ENCODE results near the gene TMEM95. TPM values are rescaled to one million over a fixed set of nuclear protein-coding genes. Genes with fewer than 3 reads are reported as not detected.

Gene TMEM95
- total RNA-seq, 1 donor from 2014 or later = not detected

DNA sequence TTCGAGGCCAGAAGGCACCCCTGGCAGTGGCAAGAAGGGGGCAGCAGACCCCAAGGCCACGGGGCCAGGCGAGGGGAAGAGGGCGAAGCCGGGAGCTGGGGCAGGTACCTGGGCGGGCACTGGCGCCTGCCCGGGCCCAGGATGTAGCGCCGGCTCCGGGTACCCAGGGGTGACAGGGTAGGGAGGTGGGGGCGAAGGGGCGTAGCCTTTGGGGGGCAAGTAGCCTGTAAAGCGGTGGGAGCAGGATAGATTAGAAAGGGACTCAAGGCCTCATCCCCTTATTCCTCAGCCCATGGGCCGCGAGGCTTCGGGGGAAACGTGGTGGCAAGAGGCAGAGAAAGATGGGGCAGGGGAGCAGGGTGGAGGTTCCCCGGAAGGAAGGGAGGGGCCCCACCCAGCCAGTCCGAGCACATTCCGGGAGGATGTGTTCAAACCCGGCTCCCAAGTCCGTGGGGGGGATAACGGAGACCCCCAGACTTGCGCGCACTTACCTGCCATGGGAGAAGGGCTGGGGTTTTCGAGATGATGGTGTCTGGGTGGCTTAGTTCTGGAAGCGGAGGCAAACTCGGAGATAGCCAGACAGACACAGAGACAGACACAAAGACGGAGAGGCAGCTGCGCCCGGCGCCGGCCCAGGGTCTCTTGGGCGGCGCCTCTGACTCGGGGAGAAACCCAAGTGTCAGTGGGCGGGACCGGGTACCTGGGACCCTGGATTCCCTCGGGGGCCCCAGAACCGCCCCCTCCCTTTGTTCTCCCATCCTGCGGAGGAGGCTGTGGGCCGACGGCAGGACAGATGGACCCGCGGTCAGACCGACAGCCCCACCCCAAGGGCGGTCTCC is 38.9 kb downstream of the TMEM95 start:
- H3K4me3 Mint-ChIP-seq (ENCODE audit: low read depth) = peak overlapping the region; percentile 94
- peak; percentile 28 for DNase-seq (ENCODE audit: low spot score)
- intact Hi-C loops (cut with micrococcal nuclease) = loop anchor here (1.0 to 5.0 kb wide), 2 partner anchors 10 to 42 kb away; partner anchors contain the start of genes KCTD11 and TMEM256
- peaks cover 15% of the 10 kb centered on the region for H3K4me1 Mint-ChIP-seq (ENCODE audit: low read depth)
- H3K9me3 Mint-ChIP-seq = no peaks in the 10 kb centered on the region
- peaks cover 25% of the 10 kb centered on the region for H3K36me3 Mint-ChIP-seq (ENCODE audit: low read depth)
- no peaks in the 10 kb centered on the region for H3K27me3 Mint-ChIP-seq (ENCODE audit: low read depth)
- H3K27ac Mint-ChIP-seq = peak overlapping the region; percentile 83

GRCh38 chr17:7394452-7395191 is 39.7 kb downstream of the TMEM95 start, which contains the start of gene PLSCR3:
Gene PLSCR3, minus strand, starts transcription at chr17:7394525. Its CDS starts 415 bp downstream, at chr17:7394110.
- Mint-ChIP-seq H3K4me1 (ENCODE audit: low read depth) (peaks cover 15% of the 10 kb centered on the region), H3K36me3 (ENCODE audit: low read depth) (peaks cover 25% of the 10 kb centered on the region), H3K4me3 (ENCODE audit: low read depth) (peak within 1 kb of the TSS; percentile 94), H3K27ac (peak within 1 kb of the TSS; percentile 91), H3K9me3 (no peaks in the 10 kb centered on the region), H3K27me3 (ENCODE audit: low read depth) (no peaks in the 10 kb centered on the region)
- intact Hi-C loops (cut with micrococcal nuclease) = loop anchor here (1.0 to 5.0 kb wide), 2 partner anchors 10 to 42 kb away; partner anchors contain the start of genes KCTD11 and TMEM256
- peak; percentile 80 for DNase-seq (ENCODE audit: low spot score)

GRCh38 chr17:7396147-7396546 is 41.2 kb downstream of the TMEM95 start:
- no peak for DNase-seq (ENCODE audit: low spot score)
- intact Hi-C loops (cut with micrococcal nuclease) = no loop called here
- no peaks in the 10 kb centered on the region for H3K27me3 Mint-ChIP-seq (ENCODE audit: low read depth)
- peak overlapping the region; percentile 3 for H3K4me3 Mint-ChIP-seq (ENCODE audit: low read depth)
- peaks cover 15% of the 10 kb centered on the region for H3K4me1 Mint-ChIP-seq (ENCODE audit: low read depth)
- no peak overlapping the region for H3K27ac Mint-ChIP-seq
- peaks cover 16% of the 10 kb centered on the region for H3K36me3 Mint-ChIP-seq (ENCODE audit: low read depth)
- H3K9me3 Mint-ChIP-seq = no peaks in the 10 kb centered on the region

DNA sequence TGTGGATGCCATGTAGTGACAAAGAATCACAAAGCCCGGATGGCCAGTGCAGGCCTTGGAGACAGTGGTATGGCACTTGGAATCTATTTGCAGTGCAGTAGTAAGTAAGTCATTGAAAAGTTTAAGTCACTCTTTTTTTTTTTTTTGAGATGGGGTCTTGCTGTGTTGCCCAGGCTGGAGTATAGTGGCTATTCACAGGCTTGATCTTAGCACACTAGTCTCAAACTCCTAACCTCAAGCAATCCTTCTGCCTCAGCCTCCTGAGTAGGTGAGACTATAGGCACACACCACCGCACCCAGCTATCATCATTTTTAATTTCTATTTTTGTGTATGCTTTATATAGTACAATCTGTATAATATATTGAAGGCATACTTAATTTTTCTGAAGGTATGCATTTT is 43.7 kb downstream of the TMEM95 start:
- H3K27me3 Mint-ChIP-seq (ENCODE audit: low read depth) = no peaks in the 10 kb centered on the region

DNA sequence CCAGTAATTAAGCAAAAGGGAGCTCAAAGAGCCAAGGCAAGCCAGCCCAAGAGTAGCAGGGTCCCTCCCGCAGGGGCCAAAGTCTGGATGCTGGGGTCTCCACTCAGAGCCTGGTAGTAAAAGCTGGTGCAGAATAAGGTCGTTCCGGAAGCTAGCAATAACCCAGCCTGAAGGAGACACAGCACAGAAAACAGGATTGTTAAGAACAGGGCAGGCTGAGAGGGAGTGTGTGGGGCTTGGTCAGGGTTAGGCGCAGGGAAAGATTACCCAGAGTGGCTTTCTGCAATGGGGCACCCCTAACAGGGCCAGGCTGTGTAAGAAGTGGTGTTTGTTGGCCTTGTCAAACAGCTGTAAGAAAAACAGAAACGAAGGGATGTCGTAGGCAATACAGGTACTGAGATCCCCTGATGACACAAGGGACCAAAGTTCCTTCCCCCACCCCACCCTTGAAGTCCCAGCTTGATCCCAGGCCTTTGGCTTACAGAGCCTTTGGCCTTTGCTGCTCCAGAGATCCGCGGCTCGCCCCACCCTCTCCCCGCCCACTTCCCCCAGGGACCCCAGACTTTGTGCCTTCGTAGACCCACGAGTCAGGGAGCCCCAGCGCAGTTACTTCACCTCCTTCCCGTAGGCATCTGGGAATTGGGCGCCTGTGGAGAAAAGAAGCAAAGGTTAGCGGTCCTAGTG is 48.2 kb downstream of the TMEM95 start:
- Mint-ChIP-seq H3K4me3 (ENCODE audit: low read depth) (peak overlapping the region; percentile 87), H3K27ac (peak overlapping the region; percentile 92), H3K9me3 (no peaks in the 10 kb centered on the region), H3K27me3 (ENCODE audit: low read depth) (peaks cover 11% of the 10 kb centered on the region), H3K4me1 (ENCODE audit: low read depth) (peaks cover 11% of the 10 kb centered on the region), H3K36me3 (ENCODE audit: low read depth) (peaks cover 4% of the 10 kb centered on the region)
- DNase-seq (ENCODE audit: low spot score) = no peak
- intact Hi-C loops (cut with micrococcal nuclease) = loop anchor here (5.0 kb wide), 1 partner anchor 169 kb away; no protein-coding TSS in a partner anchor

More for the DNA sequence above, 43.7 kb downstream of the TMEM95 start:
- intact Hi-C loops (cut with micrococcal nuclease) = no loop called here
- no peak overlapping the region for H3K4me3 Mint-ChIP-seq (ENCODE audit: low read depth)
- H3K4me1 Mint-ChIP-seq (ENCODE audit: low read depth) = peaks cover 12% of the 10 kb centered on the region
- H3K9me3 Mint-ChIP-seq = no peaks in the 10 kb centered on the region
- DNase-seq (ENCODE audit: low spot score) = no peak
- no peak overlapping the region for H3K27ac Mint-ChIP-seq
- H3K36me3 Mint-ChIP-seq (ENCODE audit: low read depth) = peaks cover 4% of the 10 kb centered on the region

GRCh38 chr17:7403727-7403976 is 48.7 kb downstream of the TMEM95 start:
- Mint-ChIP-seq H3K4me3 (ENCODE audit: low read depth) (peak overlapping the region; percentile 87), H3K27me3 (ENCODE audit: low read depth) (peaks cover 11% of the 10 kb centered on the region), H3K36me3 (ENCODE audit: low read depth) (peaks cover 4% of the 10 kb centered on the region), H3K9me3 (no peaks in the 10 kb centered on the region), H3K27ac (peak overlapping the region; percentile 92), H3K4me1 (ENCODE audit: low read depth) (peaks cover 11% of the 10 kb centered on the region)
- DNase-seq (ENCODE audit: low spot score) = no peak
- intact Hi-C loops (cut with micrococcal nuclease) = loop anchor here (5.0 kb wide), 1 partner anchor 169 kb away; no protein-coding TSS in a partner anchor

DNA sequence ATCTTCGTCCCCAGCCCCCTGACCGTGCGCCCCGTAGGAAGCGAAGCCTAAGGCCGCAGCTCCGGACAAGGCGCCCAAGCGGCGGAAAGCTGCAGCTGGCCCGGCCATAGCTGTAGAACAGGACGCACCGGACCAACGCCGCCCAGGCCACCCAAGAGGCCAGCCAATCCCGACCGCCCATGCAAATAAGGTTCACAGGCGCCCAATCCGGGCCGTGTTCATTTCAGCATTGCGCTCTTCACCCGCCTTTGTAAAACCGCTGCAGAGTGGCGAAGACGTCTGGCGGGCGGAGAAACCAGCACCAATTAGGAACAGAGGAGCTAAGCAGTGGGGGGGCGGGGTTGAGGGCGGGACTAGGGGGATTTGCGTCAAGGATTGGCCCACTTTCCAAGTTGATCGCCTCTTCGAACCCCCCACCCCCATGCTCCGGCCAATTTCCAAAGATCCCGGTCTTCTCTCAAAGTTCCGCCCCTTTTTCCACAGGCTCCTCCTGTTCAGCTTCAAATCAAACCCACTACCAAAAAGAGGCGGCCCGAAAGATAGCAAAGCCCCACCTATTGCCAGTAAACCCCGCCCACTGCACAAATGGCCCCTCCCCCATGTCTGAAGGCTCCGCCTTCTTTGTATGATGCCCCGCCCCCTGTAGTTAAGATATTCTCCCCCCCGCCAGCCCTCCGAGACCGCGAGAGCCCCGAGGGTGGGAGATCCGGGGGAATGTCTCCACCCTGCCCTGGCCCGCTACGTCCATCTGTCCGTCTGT is 49.2 kb downstream of the TMEM95 start, which contains the start of gene TMEM256:
TSS of gene TMEM256 (minus strand) at position 121 of the 760 bp plus-strand sequence. CDS start at position 108, 13 bp downstream.
- H3K4me1 Mint-ChIP-seq (ENCODE audit: low read depth) = peaks cover 11% of the 10 kb centered on the region
- H3K9me3 Mint-ChIP-seq = no peaks in the 10 kb centered on the region
- intact Hi-C loops (cut with micrococcal nuclease) = loop anchor here (1.0 to 5.0 kb wide), 4 partner anchors 10 to 168 kb away; partner anchors contain the start of genes PLSCR3, POLR2A and TMEM102
- H3K27ac Mint-ChIP-seq = peak within 1 kb of the TSS; percentile 92
- peaks cover 4% of the 10 kb centered on the region for H3K36me3 Mint-ChIP-seq (ENCODE audit: low read depth)
- peak within 1 kb of the TSS; percentile 87 for H3K4me3 Mint-ChIP-seq (ENCODE audit: low read depth)
- peak; percentile 95 for DNase-seq (ENCODE audit: low spot score)
- peaks cover 13% of the 10 kb centered on the region for H3K27me3 Mint-ChIP-seq (ENCODE audit: low read depth)

GRCh38 chr17:7404737-7405349 is 49.9 kb downstream of the TMEM95 start:
- peak overlapping the region; percentile 87 for H3K4me3 Mint-ChIP-seq (ENCODE audit: low read depth)
- H3K9me3 Mint-ChIP-seq = no peaks in the 10 kb centered on the region
- intact Hi-C loops (cut with micrococcal nuclease) = loop anchor here (1.0 to 5.0 kb wide), 4 partner anchors 11 to 167 kb away; partner anchors contain the start of genes PLSCR3, POLR2A and TMEM102
- H3K27ac Mint-ChIP-seq = peak overlapping the region; percentile 92
- peaks cover 11% of the 10 kb centered on the region for H3K4me1 Mint-ChIP-seq (ENCODE audit: low read depth)
- peaks cover 18% of the 10 kb centered on the region for H3K27me3 Mint-ChIP-seq (ENCODE audit: low read depth)
- no peak for DNase-seq (ENCODE audit: low spot score)
- H3K36me3 Mint-ChIP-seq (ENCODE audit: low read depth) = peaks cover 4% of the 10 kb centered on the region

DNA sequence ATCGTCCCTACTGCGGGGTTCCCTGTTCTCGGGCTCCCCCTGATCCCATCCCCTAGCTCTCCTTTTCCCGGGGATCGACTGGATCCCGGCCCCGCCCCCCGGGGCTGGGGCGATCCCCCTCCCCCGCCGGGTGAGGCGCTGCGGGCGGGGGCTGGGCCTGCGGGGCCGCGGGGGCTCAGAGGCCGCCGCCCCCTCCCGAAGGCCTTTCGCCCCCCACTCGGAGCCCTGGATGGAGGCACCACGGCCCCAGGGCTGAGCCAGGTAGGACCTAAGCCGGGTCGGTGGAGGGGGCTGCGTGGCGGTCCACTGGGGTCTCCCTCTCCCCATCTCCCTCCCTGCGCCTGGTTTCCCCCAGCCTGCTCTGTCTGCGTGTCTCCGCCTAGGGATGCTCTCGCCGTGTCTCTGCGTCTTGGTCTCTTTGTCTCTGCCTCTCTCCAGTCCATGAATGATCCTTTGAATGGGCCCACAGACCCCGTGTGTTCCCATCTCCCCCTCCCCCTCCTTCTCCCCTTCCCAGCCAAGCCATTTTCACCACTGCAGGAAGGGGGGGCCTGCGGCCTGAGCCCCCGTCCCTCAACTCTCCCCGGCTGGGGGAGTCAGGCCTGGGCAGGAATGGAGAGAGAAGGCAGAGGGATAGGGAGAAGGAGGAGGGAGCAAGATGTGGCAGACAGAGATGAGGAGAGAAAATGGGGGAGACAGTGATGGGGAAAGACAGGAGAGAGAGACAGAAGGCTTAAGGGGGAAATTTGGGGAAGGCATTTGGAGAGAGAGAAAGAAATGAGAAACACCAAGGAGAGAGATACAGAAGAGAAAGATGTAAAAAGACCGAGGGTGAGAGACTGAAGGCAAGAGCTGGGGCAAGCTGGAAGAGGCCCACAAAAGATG is 50.6 kb downstream of the TMEM95 start:
- Mint-ChIP-seq H3K36me3 (ENCODE audit: low read depth) (peaks cover 4% of the 10 kb centered on the region), H3K9me3 (no peaks in the 10 kb centered on the region), H3K4me1 (ENCODE audit: low read depth) (peaks cover 11% of the 10 kb centered on the region), H3K27ac (peak overlapping the region; percentile 28), H3K4me3 (ENCODE audit: low read depth) (peak overlapping the region; percentile 78), H3K27me3 (ENCODE audit: low read depth) (peaks cover 18% of the 10 kb centered on the region)
- intact Hi-C loops (cut with micrococcal nuclease) = no loop called here
- DNase-seq (ENCODE audit: low spot score) = no peak

DNA sequence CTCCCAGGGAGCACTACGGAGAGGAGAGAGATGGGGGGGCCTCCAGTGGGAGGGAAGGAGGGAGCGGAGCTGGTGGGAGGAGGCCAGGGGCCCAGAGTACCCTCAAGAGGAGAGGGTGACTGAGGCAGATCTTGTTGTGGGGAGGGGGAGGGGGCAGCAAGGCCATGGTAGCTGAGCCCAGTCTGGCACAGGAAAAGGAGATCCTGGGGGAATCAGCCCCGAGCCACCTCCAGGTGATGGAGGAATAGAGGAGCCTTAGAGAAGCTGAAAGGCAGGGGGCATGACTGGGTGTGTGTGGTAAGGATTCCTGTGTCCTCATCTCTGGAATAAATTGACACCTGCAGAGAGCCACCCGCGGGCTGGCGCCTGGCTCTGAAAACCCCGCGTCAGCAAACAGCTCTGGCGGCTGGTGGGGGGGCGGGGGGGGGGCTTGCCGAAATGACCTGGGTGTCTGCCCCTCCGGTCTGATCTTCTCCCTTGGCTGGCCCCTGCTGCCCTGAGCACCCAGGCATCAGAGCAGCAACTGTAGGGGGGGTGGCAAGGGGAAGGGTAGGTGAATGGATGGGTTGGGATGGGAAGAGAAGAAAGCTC is 51.4 kb downstream of the TMEM95 start:
- Mint-ChIP-seq H3K9me3 (no peaks in the 10 kb centered on the region), H3K36me3 (ENCODE audit: low read depth) (peaks cover 4% of the 10 kb centered on the region), H3K27me3 (ENCODE audit: low read depth) (peaks cover 18% of the 10 kb centered on the region), H3K4me1 (ENCODE audit: low read depth) (peaks cover 11% of the 10 kb centered on the region), H3K27ac (no peak overlapping the region), H3K4me3 (ENCODE audit: low read depth) (peak overlapping the region; percentile 71)
- intact Hi-C loops (cut with micrococcal nuclease) = no loop called here
- DNase-seq (ENCODE audit: low spot score) = no peak

Measured in activated T-helper 2 cell treated with anti-CD3 and anti-CD28 coated beads, Interferon-gamma antibody, Interleukin-2, Interleukin-4, amounts not matched to agents 10 μg/mL and 5 μg/mL and 100 μg/mL, durations not matched to agents 14 hours and 24 hours and 36 hours (primary cell).